ENCODE results near the gene DPH3. TPM values are rescaled to one million over a fixed set of nuclear protein-coding genes. Genes with fewer than 3 reads are reported as not detected.

Gene DPH3
- total RNA-seq, 1 experiment from 2014 or later: 16.2 TPM

GRCh38 chr3:16257309-16257708 lies 7.4 kb downstream of the DPH3 start:
- H3K27me3 ChIP-seq (ENCODE audit: insufficient read depth, low read depth): no peaks in the 10 kb centered on the region
- no peaks in the 10 kb centered on the region for H3K9me3 ChIP-seq (ENCODE audit: insufficient read depth, low read depth)
- H3K4me2 ChIP-seq: no peak overlapping the region
- ChIA-PET CTCF (no interaction called here), POLR2A (ENCODE audit: unreplicated experiment) (no interaction called here)
- no peak overlapping the region for H3K4me3 ChIP-seq
- no peaks in the 10 kb centered on the region for H3K9me2 ChIP-seq (ENCODE audit: insufficient read depth)
- intact Hi-C loops (cut with micrococcal nuclease; ENCODE audit: unreplicated experiment): no loop called here
- H3F3A ChIP-seq (ENCODE audit: insufficient read depth, low read depth): no peaks in the 10 kb centered on the region; the same call in 1 of the 2 replicates
- no peak overlapping the region for H3K27ac ChIP-seq
- H4K20me1 ChIP-seq (ENCODE audit: insufficient read depth): no peaks in the 10 kb centered on the region; the same call in 1 of the 2 replicates
- BruUV-seq (replicated peaks): no TSS peak
- DNase-seq: no peak
- peaks cover 10% of the 10 kb centered on the region; the same call in 1 of the 2 replicates for H3K36me3 ChIP-seq (ENCODE audit: low read depth)
- H3K79me2 ChIP-seq (ENCODE audit: low read depth): peaks cover 7% of the 10 kb centered on the region
- no peak overlapping the region for H2AFZ ChIP-seq
- no peak for TF ChIP-seq EZH2 (IDR thresholded peaks at IDR 0.05; ENCODE audit: low read depth)
- no peak for TF ChIP-seq CTCF (conservative IDR thresholded peaks at IDR 0.05)
- H3K4me1 ChIP-seq (replicated peaks; ENCODE audit: insufficient read depth): no peaks in the 10 kb centered on the region

- no TSS peak for BruUV-seq (replicated peaks)
- POLR2A ChIA-PET (ENCODE audit: unreplicated experiment): no interaction called here
- CTCF ChIA-PET: no interaction called here
These were observed 9.0 kb downstream of the DPH3 start for GRCh38 chr3:16255726-16256125.

GRCh38 chr3:16255326-16255725 lies 9.4 kb downstream of the DPH3 start:
- Histone ChIP-seq H3K9me3 (ENCODE audit: insufficient read depth, low read depth) (no peaks in the 10 kb centered on the region), H2AFZ (no peak overlapping the region), H3K4me1 (replicated peaks; ENCODE audit: insufficient read depth) (no peaks in the 10 kb centered on the region), H3K36me3 (ENCODE audit: low read depth) (peaks cover 7% of the 10 kb centered on the region; the same call in 1 of the 2 replicates), H3K27me3 (ENCODE audit: insufficient read depth, low read depth) (no peaks in the 10 kb centered on the region), H3K4me2 (no peak overlapping the region), H3F3A (ENCODE audit: insufficient read depth, low read depth) (no peaks in the 10 kb centered on the region; the same call in 1 of the 2 replicates), H3K4me3 (no peak overlapping the region), H3K9me2 (ENCODE audit: insufficient read depth) (no peaks in the 10 kb centered on the region), H4K20me1 (ENCODE audit: insufficient read depth) (no peaks in the 10 kb centered on the region), H3K79me2 (ENCODE audit: low read depth) (no peaks in the 10 kb centered on the region), H3K27ac (no peak overlapping the region)
- ChIA-PET POLR2A (ENCODE audit: unreplicated experiment) (no interaction called here), CTCF (no interaction called here)
- intact Hi-C loops (cut with micrococcal nuclease; ENCODE audit: unreplicated experiment): no loop called here
- DNase-seq: no peak
- BruUV-seq (replicated peaks): no TSS peak
- TF ChIP-seq CTCF (conservative IDR thresholded peaks at IDR 0.05) (no peak), EZH2 (IDR thresholded peaks at IDR 0.05; ENCODE audit: low read depth) (no peak)

More at GRCh38 chr3:16255726-16256125, 9.0 kb downstream of the DPH3 start:
- Histone ChIP-seq H3K9me2 (ENCODE audit: insufficient read depth) (no peaks in the 10 kb centered on the region), H2AFZ (no peak overlapping the region), H3K9me3 (ENCODE audit: insufficient read depth, low read depth) (no peaks in the 10 kb centered on the region), H3K27ac (no peak overlapping the region), H4K20me1 (ENCODE audit: insufficient read depth) (no peaks in the 10 kb centered on the region), H3K4me2 (no peak overlapping the region), H3K36me3 (ENCODE audit: low read depth) (peaks cover 10% of the 10 kb centered on the region; the same call in 1 of the 2 replicates), H3K27me3 (ENCODE audit: insufficient read depth, low read depth) (no peaks in the 10 kb centered on the region), H3K79me2 (ENCODE audit: low read depth) (no peaks in the 10 kb centered on the region), H3K4me3 (no peak overlapping the region), H3K4me1 (replicated peaks; ENCODE audit: insufficient read depth) (no peaks in the 10 kb centered on the region), H3F3A (ENCODE audit: insufficient read depth, low read depth) (no peaks in the 10 kb centered on the region; the same call in 1 of the 2 replicates)
- no peak for DNase-seq
- TF ChIP-seq CTCF (conservative IDR thresholded peaks at IDR 0.05) (no peak), EZH2 (IDR thresholded peaks at IDR 0.05; ENCODE audit: low read depth) (no peak)
- intact Hi-C loops (cut with micrococcal nuclease; ENCODE audit: unreplicated experiment): no loop called here

Data from PC-9 (cell line).